GM20000 (cell line): ENCODE data around the gene CRY1.
A peak's percentile ranks its signal among the peaks of the same experiment; 100 is the strongest.

Source experiments
- DNase-seq: peaks from one replicate; pipeline ENCODE4 v3.0.0; 2012; ENCODE audit warnings: low spot score
- CTCF ChIP-seq: IDR thresholded peaks from 2 replicates; pipeline ENCODE4 v1.5.1; 2012; ENCODE audit warnings: mild to moderate bottlenecking, control low read depth; ENCODE audit errors: extremely low read depth, missing control alignments

Gene CRY1

GRCh38 chr12:106960443-106960842, 132.9 kb downstream of the CRY1 start:
- DNase-seq, result no peak

GRCh38 chr12:106957583-106957982, 135.8 kb downstream of the CRY1 start:
- TF ChIP-seq CTCF, result no peak
- DNase-seq, result no peak

More at GRCh38 chr12:106960443-106960842, 132.9 kb downstream of the CRY1 start:
- TF ChIP-seq CTCF, result no peak

DNA sequence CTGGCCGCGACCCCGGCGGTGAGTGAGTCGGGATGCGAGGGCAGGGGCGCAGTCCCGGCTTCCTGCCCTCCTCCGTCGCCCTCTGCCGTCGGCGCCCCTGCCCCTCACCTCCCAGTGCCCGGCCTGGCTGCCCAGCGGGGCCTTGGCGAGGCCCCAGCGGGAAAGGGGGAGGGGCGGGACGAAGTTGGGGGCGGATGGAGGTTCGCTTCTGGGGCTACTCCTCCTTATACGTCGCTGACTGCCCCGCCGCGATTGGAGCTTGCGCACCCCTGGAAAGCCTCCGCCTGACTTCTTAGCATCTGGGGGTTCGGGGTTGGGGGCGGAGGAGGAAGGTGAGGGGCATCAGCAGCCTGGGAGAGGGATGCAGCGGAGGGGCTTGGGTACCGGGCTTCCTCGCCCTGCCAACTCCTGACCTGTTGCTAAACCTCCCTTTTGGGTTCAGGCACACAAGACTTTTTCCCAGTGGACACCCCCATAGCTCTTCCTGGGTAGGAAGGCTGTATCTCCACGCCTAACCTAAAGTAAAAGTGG, 137.2 kb downstream of the CRY1 start:
- DNase-seq, result peak; percentile 78
- no peak for TF ChIP-seq CTCF

GRCh38 chr12:106955377-106956047, 137.8 kb downstream of the CRY1 start, which contains the start of gene TMEM263:
TSS of gene TMEM263 (plus strand) at chr12:106955907. CDS start at chr12:106967117, 11,210 bp downstream.
- DNase-seq, result peak; percentile 99
- no peak for TF ChIP-seq CTCF

GRCh38 chr12:106954462-106955376, 138.6 kb downstream of the CRY1 start:
- DNase-seq, result no peak

GRCh38 chr12:106953352-106954250, 139.7 kb downstream of the CRY1 start:
- TF ChIP-seq CTCF, result no peak
- DNase-seq, result no peak

More at GRCh38 chr12:106954462-106955376, 138.6 kb downstream of the CRY1 start:
- TF ChIP-seq CTCF, result no peak
